Body of pancreas (tissue), 4 donors: ENCODE data around the gene PNPLA7. TPM values are rescaled to one million over a fixed set of nuclear protein-coding genes. Genes with fewer than 3 reads are reported as not detected.
"Not testable (repeated sequence)": the region's sequence is repeated elsewhere in the genome, so short reads cannot be mapped to it uniquely, and the experiment has no call there.

Experiments used
- ATAC-seq: fragments of 150-250 bp; one replicate; pipeline ENCODE4 v1.9.1; 2016
- DNase-seq, 4 donors: peaks; one replicate each; pipeline ENCODE4 v3.0.0-alpha.2; 2019
- H3K27ac ChIP-seq, 4 donors: fragments of 200-600 bp; sonication (generic); 1 replicate in 3 of 4; 2 replicates in 1 of 4; pipeline versions ENCODE4 v1.5.1 to v1.6.1; 2016 to 2019; ENCODE audit warnings: mild to moderate bottlenecking in 1 of 4, mixed read lengths in 1 of 4, moderate library complexity in 1 of 4
- H3K27me3 ChIP-seq, 2 donors: fragments of 200-600 bp; sonication (generic); one replicate each; pipeline ENCODE4 v1.6.0; 2016; ENCODE audit warnings: mild to moderate bottlenecking in 1 of 2
- H3K36me3 ChIP-seq, 2 donors: fragments of 200-600 bp; sonication (generic); replicated peaks in 1 of 2; 2 replicates each; pipeline ENCODE4 v1.5.1; 2016; ENCODE audit warnings: low read depth in 2 of 2; ENCODE audit not compliant: insufficient read depth in 1 of 2
- H3K4me1 ChIP-seq: fragments of 200-600 bp; sonication (generic); one replicate; pipeline ENCODE4 v1.6.0; 2016
- H3K4me3 ChIP-seq, 2 donors: fragments of 200-600 bp; sonication (generic); 1 replicate in 1 of 2; 2 replicates in 1 of 2; pipeline ENCODE4 v1.5.1; 2016 to 2019
- H3K9me3 ChIP-seq, 3 donors: fragments of 200-600 bp; sonication (generic); 1 replicate in 2 of 3; 2 replicates in 1 of 3; pipeline ENCODE4 v1.5.1; 2016
- POLR2A ChIP-seq, 3 donors: fragments of 450-650 bp; IDR thresholded peaks; one replicate each; pipeline ENCODE4 v1.6.1; 2016; ENCODE audit warnings: antibody characterized with exemption in 3 of 3, mild to moderate bottlenecking in 2 of 3
- WGBS, 2 donors: methylation state at CpG; one replicate each; pipeline ENCODE4 v1.1.5; 2017; 5-methylcytosine and 5-hydroxymethylcytosine counted together
- intact Hi-C: fragments of 100-400 bp; cut with DNase I; formaldehyde crosslinking; loops from one replicate; pipeline ENCODE4 v1.15.1; 2023
- total RNA-seq, 2 donors: library from RNA; depleted of rRNA; stranded (reverse); fragments of >200 nt; gene quantifications; one replicate each; pipeline ENCODE4 v1.1.0, GENCODE V29; 2016
- TF ChIP-seq, protein P1 (sequence below), 7 experiments: fragments of 450-650 bp in 4 of 7; fragments of 200-600 bp in 3 of 7; sonication (generic) in 3 of 7; IDR thresholded peaks; one replicate each; pipeline ENCODE4 v1.5.1; 2016 to 2019; ENCODE audit warnings: antibody characterized with exemption in 7 of 7

The PNPLA7 gene
- total RNA-seq, 2 donors from 2014 or later = 16.1 to 27.7 TPM

DNA sequence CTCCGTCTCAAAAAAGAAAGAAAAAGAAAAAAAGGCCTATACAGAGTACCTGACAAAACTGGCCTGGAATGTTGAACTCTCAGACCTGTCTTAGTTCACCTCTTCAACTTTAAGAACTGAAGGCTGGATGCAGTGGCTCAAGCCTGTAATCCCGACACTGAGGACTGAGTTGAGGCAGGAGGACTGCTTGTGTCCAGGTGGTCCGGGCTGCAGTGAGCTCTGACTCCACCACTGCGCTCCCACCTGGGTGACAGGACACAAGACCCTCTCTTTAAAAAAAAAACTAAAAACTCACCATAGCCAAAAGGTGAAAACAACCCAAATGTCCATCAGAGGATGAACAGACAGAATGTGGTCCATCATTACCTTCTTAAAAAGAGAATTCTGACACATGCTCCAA, 7.9 kb upstream of the PNPLA7 start:
- Histone ChIP-seq H3K36me3 (peaks cover 1 to 17% of the 10 kb centered on the region in 2 donors), H3K4me3 (no peak overlapping the region), H3K27ac (no peak overlapping the region), H3K27me3 (no peaks in the 10 kb centered on the region), H3K4me1 (peaks cover 5% of the 10 kb centered on the region), H3K9me3 (no peaks in the 10 kb centered on the region)
- ATAC-seq = no peak
- intact Hi-C loops = no loop called here
- TF ChIP-seq, protein P1, sequence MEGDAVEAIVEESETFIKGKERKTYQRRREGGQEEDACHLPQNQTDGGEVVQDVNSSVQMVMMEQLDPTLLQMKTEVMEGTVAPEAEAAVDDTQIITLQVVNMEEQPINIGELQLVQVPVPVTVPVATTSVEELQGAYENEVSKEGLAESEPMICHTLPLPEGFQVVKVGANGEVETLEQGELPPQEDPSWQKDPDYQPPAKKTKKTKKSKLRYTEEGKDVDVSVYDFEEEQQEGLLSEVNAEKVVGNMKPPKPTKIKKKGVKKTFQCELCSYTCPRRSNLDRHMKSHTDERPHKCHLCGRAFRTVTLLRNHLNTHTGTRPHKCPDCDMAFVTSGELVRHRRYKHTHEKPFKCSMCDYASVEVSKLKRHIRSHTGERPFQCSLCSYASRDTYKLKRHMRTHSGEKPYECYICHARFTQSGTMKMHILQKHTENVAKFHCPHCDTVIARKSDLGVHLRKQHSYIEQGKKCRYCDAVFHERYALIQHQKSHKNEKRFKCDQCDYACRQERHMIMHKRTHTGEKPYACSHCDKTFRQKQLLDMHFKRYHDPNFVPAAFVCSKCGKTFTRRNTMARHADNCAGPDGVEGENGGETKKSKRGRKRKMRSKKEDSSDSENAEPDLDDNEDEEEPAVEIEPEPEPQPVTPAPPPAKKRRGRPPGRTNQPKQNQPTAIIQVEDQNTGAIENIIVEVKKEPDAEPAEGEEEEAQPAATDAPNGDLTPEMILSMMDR (IDR thresholded peaks at IDR 0.05) = no peak
- TF ChIP-seq POLR2A (IDR thresholded peaks at IDR 0.05) = no peak
- WGBS, 2 donors = 89 to 100% methylated on average over 3 to 4 of the region's 4 CpGs
- DNase-seq = no peak

DNA sequence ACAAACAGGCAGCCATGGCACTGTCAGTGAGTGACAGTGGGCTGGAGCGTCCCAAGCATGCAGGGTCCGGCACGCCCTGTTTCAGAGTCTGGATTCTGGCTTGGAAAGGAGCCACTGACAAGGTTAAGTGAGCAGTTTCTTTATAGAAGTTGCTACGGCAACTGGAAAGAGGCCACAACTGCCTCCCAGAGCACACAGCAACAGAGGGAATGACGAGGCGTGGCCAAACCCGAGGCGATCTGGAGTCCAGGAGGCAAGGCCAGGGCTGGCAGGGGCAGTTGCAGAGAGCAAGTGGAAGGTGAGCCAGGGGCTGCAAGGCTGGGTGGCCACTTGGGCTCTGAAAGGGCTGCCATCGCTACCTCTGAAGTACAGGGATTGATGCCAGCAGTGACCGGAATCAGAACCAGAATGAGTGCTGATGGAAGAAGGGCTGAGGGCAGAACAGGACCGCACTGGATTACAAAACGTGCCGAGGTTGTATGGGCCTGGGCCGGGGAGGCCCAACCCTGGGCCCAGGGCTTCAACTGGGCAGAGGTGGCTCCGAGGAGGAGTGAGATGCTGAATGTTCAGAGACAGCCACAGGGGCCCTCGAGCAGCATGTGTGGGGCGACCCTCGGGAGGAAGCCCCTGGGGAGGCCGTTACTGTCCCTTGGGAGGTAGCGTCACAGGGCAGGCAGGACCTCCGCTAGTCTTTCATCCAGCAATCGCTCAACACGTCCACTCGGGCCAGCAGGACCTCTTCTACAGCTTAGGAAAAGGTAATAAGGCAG, 6.1 kb upstream of the PNPLA7 start:
- peaks cover 0 to 17% of the 10 kb centered on the region in 2 donors for H3K36me3 ChIP-seq
- 78 to 89% methylated on average over 20 to 23 of the region's 24 CpGs for WGBS, 2 donors
- TF ChIP-seq, protein P1 (IDR thresholded peaks at IDR 0.05) = no peak
- TF ChIP-seq POLR2A (IDR thresholded peaks at IDR 0.05) = no peak
- H3K4me3 ChIP-seq = no peak overlapping the region
- DNase-seq (no peak), ATAC-seq (no peak)
- H3K27me3 ChIP-seq = no peaks in the 10 kb centered on the region
- no peak overlapping the region for H3K27ac ChIP-seq
- H3K4me1 ChIP-seq = peaks cover 12% of the 10 kb centered on the region
- H3K9me3 ChIP-seq = no peaks in the 10 kb centered on the region
- intact Hi-C loops = no loop called here

DNA sequence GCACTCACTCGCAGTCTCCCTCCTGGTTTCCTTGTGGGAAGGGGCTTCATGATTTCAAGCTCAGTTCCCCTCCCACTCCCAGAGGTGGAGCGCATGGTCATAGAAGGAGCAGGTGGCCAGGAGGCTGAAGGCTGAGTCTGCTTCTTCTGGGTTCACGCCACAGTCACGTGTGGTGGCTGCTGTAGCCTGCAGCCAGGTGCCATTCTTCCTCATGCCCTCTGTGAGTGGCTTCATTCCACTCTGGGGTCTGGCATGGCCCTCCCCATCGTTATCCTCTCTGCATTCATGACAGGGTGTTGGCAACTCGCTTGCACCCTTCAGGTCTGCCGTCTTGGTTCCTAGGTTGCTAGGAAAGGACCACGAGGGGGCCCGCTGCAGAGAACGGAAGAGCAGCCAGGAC, 5.0 kb upstream of the PNPLA7 start:
- 90 to 91% methylated on average over 9 to 10 of the region's 10 CpGs for WGBS, 2 donors
- ATAC-seq (no peak), DNase-seq (no peak)
- Histone ChIP-seq H3K4me1 (peaks cover 8% of the 10 kb centered on the region), H3K36me3 (peaks cover 0 to 17% of the 10 kb centered on the region in 2 donors), H3K9me3 (no peaks in the 10 kb centered on the region), H3K27me3 (no peaks in the 10 kb centered on the region), H3K4me3 (no peak overlapping the region), H3K27ac (no peak overlapping the region)
- intact Hi-C loops = no loop called here
- TF ChIP-seq POLR2A (IDR thresholded peaks at IDR 0.05) = no peak
- TF ChIP-seq, protein P1 (IDR thresholded peaks at IDR 0.05) = no peak

DNA sequence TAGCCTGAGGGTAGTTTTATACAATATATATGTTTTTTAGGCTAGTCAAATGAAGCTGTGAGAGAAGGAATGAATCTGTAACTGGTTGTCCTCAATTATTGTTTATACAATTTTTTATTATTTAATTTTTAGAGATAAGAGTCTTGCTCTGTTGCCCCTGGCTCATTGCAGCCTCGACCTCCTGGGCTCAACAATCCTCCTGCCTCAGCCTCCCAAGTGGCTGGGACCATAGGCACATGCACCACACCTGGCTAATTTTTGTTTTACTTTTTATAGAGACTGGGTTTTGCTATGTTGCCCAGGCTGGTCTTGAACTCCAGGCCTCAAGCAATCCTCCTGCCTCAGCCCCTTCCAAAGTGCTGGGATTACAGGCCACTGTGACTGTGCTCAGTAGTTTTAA, 4.1 kb upstream of the PNPLA7 start:
- Histone ChIP-seq H3K4me1 (peaks cover 17% of the 10 kb centered on the region), H3K36me3 (peaks cover 0 to 17% of the 10 kb centered on the region in 2 donors), H3K4me3 (no peak overlapping the region), H3K27me3 (no peaks in the 10 kb centered on the region), H3K27ac (no peak overlapping the region), H3K9me3 (no peaks in the 10 kb centered on the region)
- ATAC-seq = no peak
- DNase-seq = no peak
- intact Hi-C loops = no loop called here
- 85 to 92% methylated on average over 1 of the region's 1 CpG for WGBS, 2 donors
- no peak for TF ChIP-seq POLR2A (IDR thresholded peaks at IDR 0.05)
- TF ChIP-seq, protein P1 (IDR thresholded peaks at IDR 0.05) = no peak

DNA sequence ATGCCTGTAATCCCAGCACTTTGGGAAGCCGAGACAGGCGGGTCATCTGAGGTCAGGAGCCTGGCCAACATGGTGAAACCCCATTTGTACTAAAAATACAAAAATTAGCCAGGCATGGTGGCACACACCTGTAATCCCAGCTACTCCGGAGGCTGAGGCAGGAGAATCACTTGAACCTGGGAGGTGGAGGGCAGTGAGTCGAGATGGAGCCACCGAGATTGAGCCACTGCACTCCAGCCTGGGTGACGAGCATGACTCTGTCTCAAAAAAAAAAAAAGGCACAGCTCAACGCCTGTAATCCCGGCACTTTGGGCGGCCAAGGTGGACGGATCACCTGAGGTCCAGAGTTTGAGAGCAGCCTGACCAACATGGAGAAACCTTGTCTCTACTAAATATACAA, 3.5 kb upstream of the PNPLA7 start:
- H3K9me3 ChIP-seq, intact Hi-C loops, DNase-seq, ATAC-seq, H3K4me3 ChIP-seq, H3K27me3 ChIP-seq, H3K27ac ChIP-seq: not testable (repeated sequence)
- WGBS, 2 donors = 79 to 90% methylated on average over 9 to 10 of the region's 10 CpGs
- peaks cover 24% of the 10 kb centered on the region for H3K4me1 ChIP-seq
- H3K36me3 ChIP-seq = peaks cover 0 to 17% of the 10 kb centered on the region in 2 donors
